CD4-positive, alpha-beta T cell treated with Interleukin-6 at 100 ng/mL for 8 hours (primary cell): ENCODE data around the gene INPP5K.
A peak's percentile ranks its signal among the peaks of the same experiment; 100 is the strongest.
"Not testable (repeated sequence)": the region's sequence is repeated elsewhere in the genome, so short reads cannot be mapped to it uniquely, and the experiment has no call there.

ENCODE experiments used
- DNase-seq: peaks from one replicate; pipeline ENCODE4 v3.0.0-alpha.2; 2020; ENCODE audit warnings: mixed read lengths, low spot score

INPP5K gene

DNA sequence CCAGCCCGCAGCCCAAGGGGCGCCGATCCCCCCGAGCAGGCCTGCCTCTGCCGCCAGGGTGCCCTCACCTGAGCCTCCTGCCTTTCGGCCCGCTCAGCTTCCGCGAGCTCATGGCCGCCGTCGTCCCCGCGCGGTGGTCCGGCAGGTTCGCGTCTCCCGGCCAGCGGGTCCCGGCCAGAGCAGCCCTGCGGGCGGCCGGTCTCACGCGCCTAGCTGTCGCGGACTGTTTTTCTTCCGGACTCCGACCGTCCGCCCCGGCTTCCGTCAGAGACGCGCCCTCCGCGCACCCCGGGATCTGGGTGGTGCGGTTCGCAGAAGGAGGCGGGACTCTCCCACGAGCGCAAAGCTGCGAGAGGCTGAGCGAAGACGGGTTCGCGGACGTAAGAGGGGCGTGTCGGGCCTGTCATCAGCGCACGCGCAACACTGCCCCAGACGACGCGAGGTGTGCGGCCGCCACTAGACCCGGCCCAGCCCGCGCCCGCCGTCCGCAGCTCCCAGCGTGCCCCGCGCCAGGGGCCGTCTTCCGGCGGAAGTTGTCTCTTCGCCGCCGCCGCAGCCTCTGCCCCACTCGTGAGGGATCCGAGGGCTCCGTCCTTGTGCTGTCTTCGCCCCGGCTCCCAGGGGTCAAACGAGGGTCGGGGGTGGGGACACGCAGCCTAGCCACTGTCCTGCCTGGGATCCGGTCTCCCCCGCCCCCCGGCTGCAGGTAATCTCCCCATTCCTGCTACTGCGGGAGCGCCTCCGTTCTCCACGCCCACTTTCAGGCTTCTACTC, at the start of gene INPP5K:
TSS of gene INPP5K (minus strand) at position 225 of the 774 bp plus-strand sequence. CDS start at position 112, 113 bp downstream.
- DNase-seq, result peak; percentile 98

DNA sequence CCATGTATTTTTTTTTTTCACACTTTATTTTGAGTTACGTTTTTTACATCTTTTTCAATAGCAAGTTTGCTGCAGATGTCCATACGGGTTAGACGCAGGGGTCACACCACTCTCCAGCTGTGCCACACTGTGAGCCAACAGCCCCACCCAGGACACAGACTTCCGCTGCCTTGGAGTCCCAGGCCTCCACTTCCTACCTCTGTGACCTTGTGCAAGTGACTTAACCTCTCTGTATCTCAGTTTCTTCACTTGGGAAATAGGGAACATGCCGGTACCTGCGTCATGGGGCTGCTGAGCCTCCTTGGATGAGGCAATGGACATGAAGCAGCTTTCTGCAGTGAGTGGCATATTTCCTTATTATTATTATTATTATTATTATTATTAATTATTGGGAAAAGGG, 49.5 kb upstream of the INPP5K start:
- no peak for DNase-seq

DNA sequence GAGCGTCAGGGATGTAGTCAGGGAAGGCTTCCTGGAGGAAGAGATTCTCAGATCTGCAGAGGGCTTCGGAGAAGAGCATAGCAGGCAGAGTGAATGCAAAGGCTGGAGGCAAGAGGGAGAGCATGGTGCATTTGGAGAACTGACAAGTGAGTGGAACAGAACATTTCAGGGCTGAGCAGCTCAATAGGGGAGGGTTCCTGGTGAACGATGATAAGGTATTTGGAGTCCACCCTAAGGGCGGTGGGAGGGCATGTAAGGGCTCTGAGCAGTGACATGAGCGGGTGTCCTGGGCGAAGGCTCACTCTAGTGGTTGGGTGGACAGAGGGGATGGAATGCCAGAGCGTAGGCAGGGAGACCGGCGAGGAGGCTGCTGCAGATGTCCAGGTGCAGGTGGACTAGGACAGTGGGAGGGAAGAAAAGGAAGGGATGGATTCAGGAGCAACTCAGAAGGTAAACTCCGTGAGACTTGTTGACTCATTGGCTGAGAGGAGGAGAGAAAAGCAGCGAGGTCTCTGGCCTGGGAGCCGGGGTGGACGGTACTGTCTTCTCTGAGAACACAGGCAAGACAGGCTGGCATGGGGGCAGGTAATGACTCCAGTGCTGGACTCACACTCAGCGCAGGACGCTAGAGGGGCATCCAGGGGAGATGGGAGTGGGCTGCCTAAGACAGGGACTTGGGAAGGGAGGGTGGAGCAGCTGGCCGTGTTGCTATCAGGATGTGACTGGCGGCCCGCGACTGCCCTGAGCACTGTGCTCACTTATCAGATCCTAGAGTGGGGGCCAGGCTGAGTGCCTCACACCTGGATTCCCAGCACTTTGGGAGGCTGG, 47.6 kb upstream of the INPP5K start:
- no peak for DNase-seq

DNA sequence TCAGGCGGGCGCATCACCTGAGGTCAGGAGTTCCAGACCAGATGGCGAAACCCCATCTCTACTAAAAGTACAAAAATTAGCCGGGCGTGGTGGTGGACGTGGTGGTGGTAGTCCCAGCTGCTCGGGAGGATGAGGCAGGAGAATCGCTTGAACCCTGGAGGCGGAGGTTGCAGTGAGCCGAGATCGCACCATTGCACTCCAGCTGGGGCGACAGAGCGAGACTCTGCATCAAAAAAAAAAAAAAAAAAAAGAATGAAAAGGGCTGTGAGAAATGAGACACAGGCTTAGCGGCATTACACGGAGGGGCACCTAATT, 47.0 kb upstream of the INPP5K start:
- DNase-seq, result not testable (repeated sequence)

DNA sequence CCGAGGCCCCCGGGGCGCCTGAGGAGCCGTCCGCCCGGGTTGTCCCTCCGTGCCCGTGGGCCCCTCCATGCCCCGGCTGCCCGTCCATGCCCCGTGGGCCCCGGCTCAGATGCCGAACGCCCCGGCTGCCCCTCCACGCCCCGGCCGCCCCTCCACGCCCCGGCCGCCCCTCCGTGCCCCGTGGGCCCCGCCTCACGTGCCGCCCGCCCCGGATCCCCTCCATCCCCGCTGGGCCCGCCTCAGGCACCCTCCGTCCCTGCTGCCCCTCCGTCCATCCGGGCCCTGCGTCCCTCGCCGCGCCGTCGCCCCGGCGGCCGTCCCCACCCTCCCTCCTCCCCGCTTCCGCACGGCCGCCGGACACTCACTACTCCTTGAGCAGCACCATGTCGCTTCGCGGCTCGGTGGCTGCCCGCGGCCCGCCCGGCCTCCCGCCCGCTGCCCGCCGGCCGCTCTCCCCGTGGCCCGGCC, 45.8 kb upstream of the INPP5K start:
- DNase-seq, result no peak

DNA sequence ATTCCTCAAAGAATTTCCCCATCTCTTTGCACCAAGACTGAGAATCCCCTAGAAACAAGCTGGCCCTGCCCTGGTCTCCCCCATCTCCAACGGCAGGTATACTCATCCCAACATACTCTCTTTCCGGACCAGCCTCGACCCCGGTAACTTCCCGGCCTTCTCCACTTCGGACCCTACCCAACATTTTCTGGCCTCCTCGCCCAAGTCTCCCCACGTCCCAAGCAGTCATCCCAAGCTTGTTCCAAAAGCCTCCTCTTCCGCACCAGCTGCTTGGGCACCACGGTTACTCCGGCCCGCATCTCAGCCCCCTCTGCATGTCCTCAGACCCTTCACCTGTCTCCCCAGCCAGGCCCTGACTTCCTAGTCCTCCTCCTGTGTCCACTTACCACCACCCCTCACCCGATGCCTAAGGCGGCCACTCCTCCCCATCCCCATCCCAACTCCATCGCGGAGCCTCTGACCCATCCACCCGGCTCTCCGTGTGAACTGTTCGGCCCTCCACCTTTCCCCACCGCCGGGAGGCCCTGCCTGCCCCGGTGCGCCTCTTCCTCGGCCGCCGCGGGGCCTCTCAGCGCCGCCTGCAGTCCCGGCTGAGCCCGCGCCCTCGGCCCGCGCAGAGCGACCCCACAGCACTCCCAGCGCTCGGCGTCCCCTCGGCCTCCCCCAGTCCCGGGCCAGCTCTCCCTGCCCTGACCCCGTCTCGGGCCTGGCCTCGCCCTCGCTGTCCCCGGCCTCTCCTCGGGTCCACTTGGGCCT, 45.2 kb upstream of the INPP5K start:
- DNase-seq, result no peak

DNA sequence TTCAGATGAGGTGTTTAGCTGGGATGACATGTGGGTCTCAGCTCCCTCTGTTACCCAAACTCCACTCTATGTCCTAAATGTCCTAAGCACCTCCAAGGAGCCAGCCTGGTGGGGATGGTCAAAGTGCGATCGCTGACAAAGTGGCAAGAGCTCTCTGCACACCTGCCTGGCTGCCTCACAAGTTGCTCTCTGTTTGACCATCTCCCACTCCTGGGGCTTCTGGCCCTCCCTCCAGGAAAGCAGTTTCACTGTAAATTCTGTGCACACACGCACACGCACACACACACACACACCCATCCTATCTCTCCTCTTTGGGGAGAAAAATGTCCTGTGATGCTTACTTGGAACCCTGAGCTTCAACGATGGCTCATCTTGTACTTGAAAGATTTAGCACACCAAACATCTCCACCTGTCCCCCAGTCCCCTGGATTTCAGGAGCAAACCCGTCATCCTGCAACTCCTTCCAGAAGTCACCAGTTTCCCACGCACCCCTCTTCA, 44.5 kb upstream of the INPP5K start:
- no peak for DNase-seq

DNA sequence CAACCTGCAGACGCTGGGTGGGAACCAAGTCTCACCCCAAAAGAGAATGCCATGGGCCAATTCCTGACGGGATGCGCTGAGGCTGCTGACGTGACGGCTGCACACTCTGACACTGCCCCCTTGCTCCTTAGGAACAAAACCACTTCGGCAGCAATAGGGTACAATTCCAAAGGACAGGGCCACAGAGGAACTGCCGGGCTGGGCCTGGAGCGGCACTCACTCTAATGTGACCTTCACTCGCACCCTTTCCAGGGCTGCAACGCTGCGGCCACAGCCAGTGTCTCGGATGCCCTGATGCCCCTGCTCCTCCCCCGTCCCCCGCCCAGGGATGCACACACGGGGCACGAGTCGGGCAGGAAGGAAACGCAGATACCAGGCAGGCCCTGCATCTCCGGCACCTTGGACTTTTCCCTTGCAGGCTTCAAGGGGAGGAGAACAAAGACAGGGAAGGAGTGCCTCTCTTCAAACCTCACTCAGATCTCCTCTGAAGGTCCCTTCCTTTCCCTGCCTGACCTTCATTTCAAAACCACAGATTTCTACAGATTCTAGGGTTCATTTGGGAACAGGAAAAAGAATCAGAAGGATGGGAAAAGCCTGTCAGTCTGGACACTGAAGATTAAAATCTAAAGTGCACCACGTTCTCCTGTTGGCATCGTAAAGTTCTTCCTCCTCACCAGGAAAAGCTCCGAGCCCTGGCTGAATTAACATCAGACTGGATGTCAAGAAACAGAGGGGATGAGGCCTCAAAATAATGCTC, 43.9 kb upstream of the INPP5K start:
- no peak for DNase-seq

DNA sequence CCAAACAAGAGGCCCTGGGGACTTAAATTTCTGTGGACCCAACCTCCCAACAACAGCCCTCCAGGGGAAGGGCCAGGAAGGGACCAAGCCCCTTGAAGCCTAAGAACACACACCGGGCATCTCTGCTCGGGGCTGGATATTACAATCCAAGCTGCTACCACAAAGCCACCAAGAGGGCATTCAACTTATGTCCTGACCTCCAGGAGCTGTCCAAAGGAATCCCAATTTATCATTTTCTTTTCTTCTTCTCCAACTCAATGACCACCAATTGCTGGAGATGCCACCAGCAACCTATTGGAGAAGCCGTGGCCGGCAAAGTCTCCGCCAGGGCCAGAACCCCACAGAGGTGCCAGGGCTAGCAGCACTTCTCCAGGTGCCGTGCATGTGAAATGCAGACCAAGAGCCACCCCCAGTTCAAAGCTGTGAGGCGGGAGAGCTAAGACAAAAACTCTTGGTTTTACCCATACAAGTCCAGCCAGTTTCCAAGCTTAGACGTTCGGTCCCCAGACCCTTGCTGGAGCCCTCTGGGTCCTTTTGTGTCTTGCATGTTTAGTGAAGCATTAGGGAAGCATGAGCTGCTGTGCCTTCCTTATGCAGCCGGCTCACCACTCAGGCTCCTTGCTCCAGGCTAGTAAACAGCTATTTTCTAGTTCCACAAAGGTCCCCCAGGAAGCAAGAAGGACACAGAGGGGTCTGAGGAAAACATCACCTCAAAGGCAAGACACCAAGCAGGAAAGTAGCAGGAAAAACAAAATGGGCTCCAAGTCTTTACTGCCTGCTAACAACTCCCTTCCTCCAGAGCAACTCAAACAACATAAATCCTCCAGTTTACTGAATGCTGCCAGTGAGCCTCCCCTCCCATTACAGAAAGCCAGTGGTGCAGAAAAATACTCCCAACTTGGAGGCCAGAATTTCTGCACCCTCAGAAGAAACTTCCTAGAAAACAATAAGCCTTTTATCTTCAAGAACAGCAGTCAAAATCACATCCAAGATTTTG, 42.9 kb upstream of the INPP5K start:
- DNase-seq, result no peak

DNA sequence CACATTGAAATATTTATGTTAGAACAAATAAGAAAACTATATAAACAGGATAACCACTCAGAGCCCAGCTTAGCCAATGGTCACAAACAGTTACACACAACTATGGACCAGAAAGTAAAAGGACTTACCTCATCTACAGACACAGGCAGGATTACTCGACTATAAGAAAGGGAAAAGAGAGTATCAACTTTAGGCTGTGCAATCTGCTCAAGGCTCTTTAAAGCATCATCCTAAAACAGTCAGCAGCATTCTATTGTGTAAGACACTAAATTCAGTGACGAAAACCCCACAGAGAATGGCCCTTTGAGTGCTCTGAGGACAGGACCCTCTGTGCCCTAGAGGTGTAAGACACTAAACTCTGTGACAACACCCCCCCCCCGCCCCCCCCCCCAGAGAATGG, 42.0 kb upstream of the INPP5K start:
- DNase-seq, result no peak

DNA sequence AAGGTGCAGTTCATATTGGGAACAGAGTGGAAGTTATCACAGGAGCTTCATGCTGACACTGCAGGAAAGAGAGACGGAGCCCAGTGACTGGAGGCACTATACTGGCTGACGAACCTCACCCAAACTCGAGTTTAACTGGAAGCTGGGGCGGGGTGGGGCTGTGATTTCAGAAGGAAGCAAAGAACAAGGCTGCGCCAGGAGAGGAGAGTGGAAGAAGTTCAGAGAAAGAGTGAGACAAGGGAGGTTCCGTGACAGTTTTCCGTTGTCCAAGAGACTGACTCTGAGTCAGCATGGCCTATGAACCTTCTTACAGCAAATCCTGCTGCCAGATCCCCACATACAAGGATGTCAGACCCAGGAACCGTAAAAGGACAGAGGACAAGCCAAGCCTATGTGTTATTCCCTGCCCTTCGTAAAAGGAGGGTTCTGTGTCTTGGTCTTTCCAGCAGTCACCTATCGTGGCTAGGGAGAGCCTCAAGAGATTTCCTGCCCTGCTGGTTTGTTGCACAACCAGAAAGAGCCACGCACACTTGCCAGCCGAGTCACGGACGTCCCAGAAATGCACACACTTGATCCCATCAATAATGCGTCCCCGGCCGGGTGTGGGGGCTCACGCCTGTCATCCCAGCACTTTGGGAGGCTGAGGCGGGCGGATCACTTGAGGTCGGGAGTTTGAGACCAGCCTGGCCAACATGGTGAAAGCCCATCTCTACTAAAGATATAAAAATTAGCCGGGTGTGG, 41.1 kb upstream of the INPP5K start:
- DNase-seq, result no peak

DNA sequence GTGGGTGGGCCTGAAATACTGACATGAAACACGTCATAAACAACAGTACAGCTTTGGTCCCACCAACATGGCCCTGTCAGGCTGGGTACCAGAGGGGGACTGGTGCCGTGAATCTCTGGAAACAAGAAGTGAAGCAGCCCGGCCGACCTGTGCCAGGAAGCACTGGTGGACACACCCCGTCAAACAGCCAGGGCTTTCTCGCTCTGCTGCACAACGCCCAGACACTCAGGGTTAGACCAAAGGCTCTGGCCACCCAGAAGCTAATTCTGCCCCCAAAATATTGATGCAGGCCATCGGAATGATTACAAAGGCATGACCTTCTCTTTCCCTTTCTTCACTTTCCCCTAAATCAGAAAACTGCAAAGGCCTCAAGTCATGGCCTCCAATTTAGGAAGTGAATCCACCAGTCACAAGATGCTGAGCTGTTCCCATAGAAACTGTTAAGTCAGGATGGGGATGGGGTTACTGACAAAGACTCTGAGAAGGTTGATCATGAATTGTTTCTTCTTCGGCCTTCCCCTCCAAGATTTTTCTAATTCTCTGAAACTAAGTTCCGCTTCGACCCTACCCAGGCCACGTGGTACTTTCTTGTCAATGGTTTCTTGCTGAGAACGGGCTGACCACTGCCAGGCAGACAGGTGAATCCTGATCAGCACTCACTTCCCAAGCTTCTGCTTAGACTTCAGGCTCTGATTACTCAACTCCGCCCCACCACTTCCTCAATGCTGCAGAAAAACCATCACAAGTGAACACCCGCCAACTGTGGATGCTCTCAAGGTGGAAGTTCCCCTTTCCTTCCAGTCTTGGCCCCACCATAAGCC, 39.4 kb upstream of the INPP5K start:
- no peak for DNase-seq

DNA sequence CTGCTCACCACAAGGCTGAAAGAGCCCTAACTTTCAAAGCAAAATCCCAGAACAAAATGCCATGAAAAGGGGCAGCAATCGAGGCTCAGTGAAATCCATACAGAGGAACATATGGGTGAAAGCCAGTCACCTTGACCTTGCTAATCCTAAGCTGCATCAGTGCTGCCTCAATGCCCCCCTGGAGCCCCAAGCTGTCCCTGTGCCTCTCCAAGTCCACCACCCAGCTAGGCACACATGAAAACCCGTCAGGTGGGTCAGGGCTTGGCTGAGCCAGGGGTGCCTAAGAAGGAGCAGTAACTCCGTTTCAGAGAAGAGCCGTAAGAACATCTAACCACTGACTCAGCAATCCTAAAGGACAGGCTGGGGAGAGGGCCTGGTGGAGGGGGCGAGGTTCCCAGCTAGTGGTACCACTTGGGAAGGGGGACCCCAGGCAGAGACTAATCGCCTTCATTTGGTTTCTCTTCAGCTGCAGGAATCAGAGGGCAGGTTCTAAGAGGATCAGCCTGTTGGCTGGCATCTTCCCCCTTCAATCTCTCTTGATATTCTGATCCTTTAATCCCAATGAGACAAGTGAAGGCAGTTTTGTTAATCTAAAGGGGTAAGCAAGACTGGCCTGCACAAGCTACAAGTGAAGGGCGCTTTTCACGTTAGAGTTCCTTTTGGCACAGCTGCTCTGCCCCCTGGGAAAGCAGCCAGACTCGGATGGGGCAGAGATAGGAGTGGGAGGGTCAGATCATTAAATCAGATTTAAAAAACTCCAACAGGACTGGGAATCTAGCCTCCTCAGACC, 38.5 kb upstream of the INPP5K start:
- no peak for DNase-seq

DNA sequence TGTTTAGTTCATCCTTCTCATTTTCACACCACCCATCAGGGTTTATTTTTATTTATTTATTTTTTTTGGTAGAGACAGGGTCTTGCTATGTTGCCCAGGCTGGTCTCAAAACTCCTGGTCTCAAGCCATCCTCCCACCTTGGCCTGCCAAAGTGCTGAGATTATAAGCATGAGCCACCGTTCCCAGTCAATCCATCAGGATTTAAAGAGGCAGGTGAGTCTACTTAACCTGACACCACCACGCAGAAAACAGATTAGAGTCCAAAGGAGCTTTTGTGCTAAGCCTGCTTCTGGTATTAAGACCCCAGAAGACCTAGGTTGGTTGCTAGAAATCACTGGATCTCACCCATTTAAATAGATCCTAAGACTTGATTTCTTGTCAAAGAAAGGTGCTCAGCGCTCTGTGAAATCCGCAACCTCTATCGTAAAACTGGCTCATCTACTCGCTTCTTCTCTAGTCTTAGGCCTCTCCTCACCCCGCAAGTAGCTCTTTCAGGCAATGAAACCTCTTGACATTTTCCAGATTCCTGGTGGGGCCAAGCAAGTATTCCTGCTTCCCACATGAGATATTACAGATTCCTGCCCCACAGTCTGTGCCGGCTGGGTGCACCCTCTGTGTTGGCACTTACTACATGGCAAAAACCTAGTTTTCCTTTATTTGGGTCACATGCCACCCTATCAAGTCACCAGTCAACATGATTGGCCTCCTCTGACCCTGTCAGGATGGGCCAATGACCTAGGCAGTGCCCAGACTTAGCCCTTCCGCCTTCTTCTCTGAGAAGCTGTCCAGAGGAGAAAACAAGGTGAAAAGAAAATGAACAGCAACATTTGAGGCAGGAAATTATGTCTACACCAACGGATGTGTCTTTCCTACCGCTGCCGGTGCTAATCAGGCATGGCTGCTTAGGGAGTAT, 37.2 kb upstream of the INPP5K start:
- no peak for DNase-seq

DNA sequence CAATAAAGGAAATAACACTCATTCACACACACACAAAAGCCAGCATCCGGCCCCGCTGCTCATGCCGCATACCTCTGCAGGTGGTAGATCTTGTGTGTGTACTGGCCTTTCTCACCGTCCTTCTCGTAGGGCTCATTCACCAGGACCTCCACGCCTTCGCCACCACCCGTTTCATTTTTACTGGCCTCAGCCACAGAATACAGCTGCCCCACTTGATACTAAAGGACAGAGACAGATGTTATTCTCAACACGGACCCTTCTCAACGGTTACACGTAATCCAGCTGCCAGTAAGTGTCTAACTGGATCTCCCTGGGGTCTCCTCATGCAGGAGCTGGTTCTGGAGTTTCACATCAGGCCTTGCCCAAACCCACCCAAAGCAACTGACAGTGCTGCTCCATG, 36.5 kb upstream of the INPP5K start:
- DNase-seq, result no peak

DNA sequence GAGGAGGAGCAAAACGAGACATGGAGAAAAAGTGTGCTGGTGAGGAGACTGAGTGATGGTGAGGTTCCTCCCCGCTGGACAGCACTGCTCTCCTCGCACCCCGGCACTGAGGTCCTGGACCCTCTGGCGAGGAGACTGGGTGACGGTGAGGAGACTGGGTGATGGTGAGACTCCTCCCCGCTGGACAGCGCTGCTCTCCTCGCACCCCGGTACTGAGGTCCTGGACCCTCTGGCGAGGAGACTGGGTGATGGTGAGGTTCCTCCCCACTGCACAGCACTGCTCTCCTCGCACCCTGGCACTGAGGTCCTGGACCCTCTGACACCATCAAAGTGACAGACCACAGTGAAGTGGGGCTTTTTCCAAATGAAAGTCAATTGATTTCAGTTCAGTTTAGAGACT, 35.3 kb upstream of the INPP5K start:
- no peak for DNase-seq

DNA sequence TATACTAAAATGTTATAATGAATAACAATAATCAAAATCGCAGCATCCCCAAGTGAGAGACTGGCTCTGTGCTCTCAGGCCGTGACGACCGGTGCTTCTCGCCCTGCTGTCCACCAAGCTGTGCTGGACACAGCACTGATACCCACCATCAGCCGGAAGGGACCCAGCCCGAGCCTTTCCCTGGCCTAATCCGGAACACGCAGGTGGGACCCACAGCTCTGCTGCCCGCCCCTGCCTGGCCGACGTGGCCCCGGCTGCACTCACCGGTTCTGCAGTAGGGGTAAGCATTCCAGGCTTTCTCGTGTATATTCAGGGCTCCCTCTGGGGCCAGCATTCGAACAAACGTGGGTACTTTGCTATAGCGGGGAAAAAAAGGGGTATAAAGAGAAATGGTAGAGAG, 31.6 kb upstream of the INPP5K start:
- DNase-seq, result no peak
